ENCODE measurements around the gene SP110. TPM values are rescaled to one million over a fixed set of nuclear protein-coding genes. Genes with fewer than 3 reads are reported as not detected.

SP110 gene
- total and polyA plus RNA-seq, 9 of the 15 experiments (the other 6 are each of a cell fraction or from before 2014, with no cell fraction given): 3.6 to 11.0 (median 7.1) TPM

DNA sequence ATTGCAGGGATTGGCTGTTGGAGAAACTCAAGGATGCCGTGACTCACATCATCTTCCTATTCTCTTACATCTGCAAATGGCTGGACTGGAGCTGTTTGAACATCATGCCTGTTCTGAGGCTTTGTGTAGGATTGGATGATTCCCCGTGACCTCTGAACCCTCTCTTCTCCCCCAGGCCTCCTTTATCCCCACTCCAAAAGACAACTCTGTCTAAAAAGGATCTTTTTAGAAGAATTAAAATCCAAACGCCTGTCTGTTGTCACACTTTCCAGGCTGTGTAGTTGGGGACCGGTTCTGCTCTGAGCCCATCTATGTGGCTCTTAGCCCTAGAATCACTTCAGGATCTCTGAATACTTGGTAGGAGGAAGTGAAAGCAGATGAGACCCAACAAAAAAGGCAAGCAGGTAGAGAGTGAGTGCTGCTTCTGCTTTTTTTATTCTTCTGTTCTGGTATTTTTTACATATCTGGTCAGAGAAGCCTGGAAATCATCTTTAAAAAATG, 6.3 kb upstream of the SP110 start:
- intact Hi-C loops (cut with micrococcal nuclease) (no loop called here), in situ Hi-C loops (cut with MboI) (no loop called here)
- Histone ChIP-seq H3K79me2 (ENCODE audit: control insufficient read depth, insufficient read depth, low read length) (no peaks in the 10 kb centered on the region), H3K4me2 (ENCODE audit: insufficient read depth, low read length) (no peak overlapping the region), H3K27me3 (ENCODE audit: control insufficient read depth in 2 of 2, insufficient read depth in 2 of 2, low read length in 2 of 2) (no peaks in the 10 kb centered on the region), H3K27ac (ENCODE audit: extremely low read depth, low read depth, low read length) (no peak overlapping the region), H4K20me1 (replicated peaks; ENCODE audit: control insufficient read depth, insufficient read depth, low read length) (no peaks in the 10 kb centered on the region), H2AFZ (ENCODE audit: low read depth, low read length) (0 out of 2 replicates have a peak overlapping the region, but pooled peaks have one; percentile 55), H3K9ac (ENCODE audit: insufficient read depth in 1 of 2, low read depth in 2 of 2, low read length in 2 of 2) (no peak overlapping the region), H3K9me3 (replicated peaks; ENCODE audit: control insufficient read depth, insufficient read depth, low read depth, low read length) (peaks cover 4% of the 10 kb centered on the region), H3K36me3 (ENCODE audit: control insufficient read depth, insufficient read depth, low read length) (no peaks in the 10 kb centered on the region), H3K4me1 (replicated peaks in 1 of 2; ENCODE audit: control insufficient read depth in 2 of 2, insufficient read depth in 2 of 2, low read length in 2 of 2) (no peaks in the 10 kb centered on the region), H3K4me3 (no peak overlapping the region), H3K9me1 (ENCODE audit: control insufficient read depth, insufficient read depth, low read length) (no peaks in the 10 kb centered on the region)
- TF ChIP-seq, protein P1, sequence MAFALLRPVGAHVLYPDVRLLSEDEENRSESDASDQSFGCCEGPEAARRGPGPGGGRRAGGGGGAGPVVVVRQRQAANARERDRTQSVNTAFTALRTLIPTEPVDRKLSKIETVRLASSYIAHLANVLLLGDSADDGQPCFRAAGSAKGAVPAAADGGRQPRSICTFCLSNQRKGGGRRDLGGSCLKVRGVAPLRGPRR (CRISPR knock-in tag; IDR thresholded peaks at IDR 0.05): no peak
- TF ChIP-seq, protein P2, sequence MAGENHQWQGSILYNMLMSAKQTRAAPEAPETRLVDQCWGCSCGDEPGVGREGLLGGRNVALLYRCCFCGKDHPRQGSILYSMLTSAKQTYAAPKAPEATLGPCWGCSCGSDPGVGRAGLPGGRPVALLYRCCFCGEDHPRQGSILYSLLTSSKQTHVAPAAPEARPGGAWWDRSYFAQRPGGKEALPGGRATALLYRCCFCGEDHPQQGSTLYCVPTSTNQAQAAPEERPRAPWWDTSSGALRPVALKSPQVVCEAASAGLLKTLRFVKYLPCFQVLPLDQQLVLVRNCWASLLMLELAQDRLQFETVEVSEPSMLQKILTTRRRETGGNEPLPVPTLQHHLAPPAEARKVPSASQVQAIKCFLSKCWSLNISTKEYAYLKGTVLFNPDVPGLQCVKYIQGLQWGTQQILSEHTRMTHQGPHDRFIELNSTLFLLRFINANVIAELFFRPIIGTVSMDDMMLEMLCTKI (IDR thresholded peaks at IDR 0.05; ENCODE audit: partially characterized antibody): no peak
- no peak for TF ChIP-seq ZNF436 (CRISPR knock-in tag; IDR thresholded peaks at IDR 0.05)
- TF ChIP-seq, protein P3, sequence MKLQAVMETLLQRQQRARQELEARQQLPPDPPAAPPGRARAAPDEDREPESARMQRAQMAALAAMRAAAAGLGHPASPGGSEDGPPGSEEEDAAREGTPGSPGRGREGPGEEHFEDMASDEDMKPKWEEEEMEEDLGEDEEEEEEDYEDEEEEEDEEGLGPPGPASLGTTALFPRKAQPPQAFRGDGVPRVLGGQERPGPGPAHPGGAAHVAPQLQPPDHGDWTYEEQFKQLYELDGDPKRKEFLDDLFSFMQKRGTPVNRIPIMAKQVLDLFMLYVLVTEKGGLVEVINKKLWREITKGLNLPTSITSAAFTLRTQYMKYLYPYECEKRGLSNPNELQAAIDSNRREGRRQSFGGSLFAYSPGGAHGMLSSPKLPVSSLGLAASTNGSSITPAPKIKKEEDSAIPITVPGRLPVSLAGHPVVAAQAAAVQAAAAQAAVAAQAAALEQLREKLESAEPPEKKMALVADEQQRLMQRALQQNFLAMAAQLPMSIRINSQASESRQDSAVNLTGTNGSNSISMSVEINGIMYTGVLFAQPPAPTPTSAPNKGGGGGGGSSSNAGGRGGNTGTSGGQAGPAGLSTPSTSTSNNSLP (IDR thresholded peaks at IDR 0.05; ENCODE audit: borderline replicate concordance, low read depth, low read length): no peak
- no peak for TF ChIP-seq MAFG (tag; conservative IDR thresholded peaks at IDR 0.05)
- TF ChIP-seq, protein P4, sequence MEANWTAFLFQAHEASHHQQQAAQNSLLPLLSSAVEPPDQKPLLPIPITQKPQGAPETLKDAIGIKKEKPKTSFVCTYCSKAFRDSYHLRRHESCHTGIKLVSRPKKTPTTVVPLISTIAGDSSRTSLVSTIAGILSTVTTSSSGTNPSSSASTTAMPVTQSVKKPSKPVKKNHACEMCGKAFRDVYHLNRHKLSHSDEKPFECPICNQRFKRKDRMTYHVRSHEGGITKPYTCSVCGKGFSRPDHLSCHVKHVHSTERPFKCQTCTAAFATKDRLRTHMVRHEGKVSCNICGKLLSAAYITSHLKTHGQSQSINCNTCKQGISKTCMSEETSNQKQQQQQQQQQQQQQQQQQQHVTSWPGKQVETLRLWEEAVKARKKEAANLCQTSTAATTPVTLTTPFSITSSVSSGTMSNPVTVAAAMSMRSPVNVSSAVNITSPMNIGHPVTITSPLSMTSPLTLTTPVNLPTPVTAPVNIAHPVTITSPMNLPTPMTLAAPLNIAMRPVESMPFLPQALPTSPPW (CRISPR knock-in tag; IDR thresholded peaks at IDR 0.05): no peak
- TF ChIP-seq BMI1 (IDR thresholded peaks at IDR 0.05; ENCODE audit: low read length): no peak
- no peak for TF ChIP-seq HNRNPLL (IDR thresholded peaks at IDR 0.05; ENCODE audit: low read depth, low read length, poor library complexity, severe bottlenecking)
- no peak for ATAC-seq
- BruUV-seq (replicated peaks): no TSS peak
- FAIRE-seq: no peak
- DNase-seq (ENCODE audit: extremely low read depth in 1 of 4, low spot score in 3 of 4): no peak
- WGBS (ENCODE audit: insufficient coverage, low coverage, missing lambda C conversion rate): 10% methylated on average over 2 of the region's 4 CpGs
- CTCF ChIA-PET (ENCODE audit: low intra/inter-chr PET ratio): no interaction called here
- POLR2A ChIA-PET: no interaction called here

Measured in K562 (cell line).